HepG2 (cell line): ENCODE data around the gene JADE2. TPM values are rescaled to one million over a fixed set of nuclear protein-coding genes. Genes with fewer than 3 reads are reported as not detected.

Experiments
- ARID2 ChIP-seq: sonication (generic); formaldehyde crosslinking; IDR thresholded peaks from 2 replicates; pipeline ENCODE4 v1.8.1; 2022; ENCODE audit warnings: mild to moderate bottlenecking, missing genetic modification reagents, borderline replicate concordance
- BORCS8-MEF2B ChIP-seq: sonication (generic); formaldehyde crosslinking; IDR thresholded peaks from 2 replicates; pipeline ENCODE4 v1.8.0; 2022; ENCODE audit warnings: mild to moderate bottlenecking, missing genetic modification reagents
- ISX ChIP-seq: sonication (generic); formaldehyde crosslinking; conservative IDR thresholded peaks from 2 replicates; pipeline ENCODE4 v1.5.0; 2020; ENCODE audit warnings: missing genetic modification reagents
- MATR3 ChIP-seq: sonication (generic); formaldehyde crosslinking; IDR thresholded peaks from 2 replicates; pipeline ENCODE4 v1.4.0; 2020; ENCODE audit warnings: missing genetic modification reagents
- MXI1 ChIP-seq: IDR thresholded peaks from 3 replicates; pipeline ENCODE4 v1.6.1; 2012; ENCODE audit warnings: low read depth, low read length, inconsistent platforms, borderline replicate concordance
- PAX8 ChIP-seq: sonication (generic); formaldehyde crosslinking; IDR thresholded peaks from 2 replicates; pipeline ENCODE4 v1.8.0; 2022; ENCODE audit warnings: mild to moderate bottlenecking, missing genetic modification reagents, borderline replicate concordance
- TGIF2 ChIP-seq: IDR thresholded peaks from 2 replicates; pipeline ENCODE4 v1.6.1; 2016; ENCODE audit warnings: control low read depth, missing compliant biosample characterization
- YY1 ChIP-seq: IDR thresholded peaks from 2 replicates; pipeline ENCODE4 v1.6.1; 2011; ENCODE audit warnings: low read length, low read depth, moderate library complexity, mild to moderate bottlenecking; ENCODE audit not compliant: insufficient read depth, insufficient replicate concordance
- ZNF34 ChIP-seq: sonication (generic); formaldehyde crosslinking; IDR thresholded peaks from 2 replicates; pipeline ENCODE4 v1.4.0; 2020; ENCODE audit warnings: mild to moderate bottlenecking, missing genetic modification reagents, borderline replicate concordance
- ZNF614 ChIP-seq: IDR thresholded peaks from 2 replicates; pipeline ENCODE4 v1.6.1; 2018; ENCODE audit warnings: missing biosample characterization, missing genetic modification reagents, inconsistent platforms, borderline replicate concordance
- ZNF629 ChIP-seq: sonication (generic); formaldehyde crosslinking; conservative IDR thresholded peaks from 2 replicates; pipeline ENCODE4 v1.5.0; 2020; ENCODE audit warnings: missing genetic modification reagents
- ZNF7 ChIP-seq: IDR thresholded peaks from 2 replicates; pipeline ENCODE4 v1.6.1; 2016; ENCODE audit warnings: missing biosample characterization, missing genetic modification reagents
- ZNF75D ChIP-seq: sonication (generic); formaldehyde crosslinking; IDR thresholded peaks from 2 replicates; pipeline ENCODE4 v1.8.1; 2023; ENCODE audit warnings: missing genetic modification reagents, mild to moderate bottlenecking, borderline replicate concordance
- ZNF773 ChIP-seq: sonication (generic); formaldehyde crosslinking; IDR thresholded peaks from 2 replicates; pipeline ENCODE4 v1.4.0; 2020; ENCODE audit warnings: missing genetic modification reagents, borderline replicate concordance
- ZNF879 ChIP-seq: sonication (generic); formaldehyde crosslinking; IDR thresholded peaks from 2 replicates; pipeline ENCODE4 v1.8.1; 2023; ENCODE audit warnings: missing genetic modification reagents
- polyA plus RNA-seq, 8 experiments: library from polyadenylated mRNA; depleted of rRNA in 3 of 8; stranded (reverse) in 7 of 8; unstranded in 1 of 8; fragments of >200 nt; fragmentation: Illumina TruSeq in 4 of 8; extraction: Trizol in 4 of 8; gene quantifications; 2 replicates each; pipeline versions ENCODE4 v1.2.1 to v1.2.3, GENCODE V29; 2011 to 2016; ENCODE audit warnings: low read depth in 4 of 8, missing spikeins in 1 of 8, mixed read lengths in 1 of 8; ENCODE audit not compliant: insufficient read depth in 1 of 8
- total RNA-seq, 5 experiments: library from RNA; depleted of rRNA; stranded (reverse); fragments of >200 nt; fragmentation: Illumina TruSeq; extraction: Trizol; gene quantifications; 2 replicates each; pipeline ENCODE4 v1.2.3, GENCODE V29; 2016; ENCODE audit warnings: low read depth in 1 of 5
- TF ChIP-seq, protein P1 (sequence below): IDR thresholded peaks from 2 replicates; pipeline ENCODE4 v1.6.1; 2016; ENCODE audit warnings: missing genetic modification reagents, missing compliant biosample characterization
- TF ChIP-seq, protein P2 (sequence below): sonication (generic); formaldehyde crosslinking; IDR thresholded peaks from 2 replicates; pipeline ENCODE4 v1.4.0; 2020; ENCODE audit warnings: low read depth, mild to moderate bottlenecking, missing genetic modification reagents
- TF ChIP-seq, protein P3 (sequence below): sonication (generic); formaldehyde crosslinking; IDR thresholded peaks from 2 replicates; pipeline ENCODE4 v1.4.0; 2020; ENCODE audit warnings: mild to moderate bottlenecking, missing genetic modification reagents
- TF ChIP-seq, protein P4 (sequence below): sonication (generic); formaldehyde crosslinking; IDR thresholded peaks from 2 replicates; pipeline ENCODE4 v1.4.0; 2020; ENCODE audit warnings: missing genetic modification reagents
- TF ChIP-seq, protein P5 (sequence below), 2 experiments: sonication (generic) in 1 of 2; formaldehyde crosslinking in 1 of 2; IDR thresholded peaks; 2 replicates each; pipeline versions ENCODE4 v1.5.1 to v1.6.1; 2011 to 2020; ENCODE audit warnings: borderline replicate concordance in 1 of 2, low read depth in 1 of 2, low read length in 1 of 2, mild to moderate bottlenecking in 1 of 2, missing genetic modification reagents in 1 of 2, moderate library complexity in 1 of 2

The JADE2 gene
- total and polyA plus RNA-seq, 2 of the 13 experiments (the other 11 are each of a cell fraction or from before 2014, with no cell fraction given) = 7.5 to 15.1 TPM

DNA sequence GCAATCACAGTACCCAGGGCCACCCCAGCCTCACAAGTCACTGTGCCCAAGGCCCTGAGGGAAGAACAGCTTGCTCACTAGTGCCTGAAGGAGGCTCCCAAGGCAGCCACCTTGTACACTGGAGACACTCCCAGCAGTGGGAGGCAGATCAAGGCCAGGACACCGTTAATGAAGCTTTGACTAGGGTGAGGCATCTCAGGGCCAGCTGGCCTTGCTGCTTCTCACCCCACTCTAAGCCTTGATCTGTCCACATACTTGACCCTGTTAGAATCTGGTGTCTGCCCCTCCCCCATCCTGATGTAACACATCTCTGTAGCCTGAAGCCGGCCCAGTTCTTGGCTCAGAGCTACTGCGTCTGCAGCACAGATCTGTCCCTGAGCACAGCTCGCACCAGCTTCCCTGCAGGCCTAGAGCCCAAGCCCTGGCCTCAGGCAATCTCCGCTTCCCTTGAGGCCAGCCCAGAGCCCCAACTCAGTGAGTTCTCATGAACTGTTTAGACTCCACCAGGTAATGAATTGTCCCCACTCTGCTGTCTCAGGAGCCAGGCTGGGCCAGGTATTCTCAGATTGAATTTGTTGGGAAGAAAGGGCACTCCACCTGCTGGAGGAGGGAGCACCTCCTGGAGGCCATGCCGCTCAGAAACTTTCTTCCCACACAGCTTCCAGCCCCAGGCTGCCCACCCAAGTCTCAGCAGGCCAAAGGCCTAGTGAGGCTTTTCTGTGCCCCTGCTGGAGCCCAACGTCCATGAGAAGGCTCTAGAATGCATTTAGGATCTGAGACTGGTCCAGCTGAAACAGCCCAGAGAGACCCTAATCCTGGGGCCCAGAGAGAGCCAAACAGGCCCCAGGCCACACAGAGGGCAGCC lies 13.4 kb upstream of the JADE2 start (continued):
- TF ChIP-seq, protein P1, sequence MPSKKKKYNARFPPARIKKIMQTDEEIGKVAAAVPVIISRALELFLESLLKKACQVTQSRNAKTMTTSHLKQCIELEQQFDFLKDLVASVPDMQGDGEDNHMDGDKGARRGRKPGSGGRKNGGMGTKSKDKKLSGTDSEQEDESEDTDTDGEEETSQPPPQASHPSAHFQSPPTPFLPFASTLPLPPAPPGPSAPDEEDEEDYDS = 0 out of 2 replicates have a peak, but pooled peaks have one; percentile 16
- TF ChIP-seq PAX8 (CRISPR knock-in tag) (no peak), ZNF75D (CRISPR knock-in tag) (no peak), ZNF879 (CRISPR knock-in tag) (no peak), TGIF2 (CRISPR knock-in tag) (no peak; the same call in 1 of the 2 replicates), ZNF773 (CRISPR knock-in tag) (no peak), YY1 (no peak), ZNF34 (CRISPR knock-in tag) (no peak), MATR3 (CRISPR knock-in tag) (no peak), ISX (CRISPR knock-in tag) (no peak), ARID2 (CRISPR knock-in tag) (no peak), ZNF7 (CRISPR knock-in tag) (no peak), ZNF614 (no peak), MXI1 (no peak), ZNF629 (CRISPR knock-in tag) (no peak), BORCS8-MEF2B (CRISPR knock-in tag) (no peak; the same call in 1 of the 2 replicates)
- TF ChIP-seq, protein P2, sequence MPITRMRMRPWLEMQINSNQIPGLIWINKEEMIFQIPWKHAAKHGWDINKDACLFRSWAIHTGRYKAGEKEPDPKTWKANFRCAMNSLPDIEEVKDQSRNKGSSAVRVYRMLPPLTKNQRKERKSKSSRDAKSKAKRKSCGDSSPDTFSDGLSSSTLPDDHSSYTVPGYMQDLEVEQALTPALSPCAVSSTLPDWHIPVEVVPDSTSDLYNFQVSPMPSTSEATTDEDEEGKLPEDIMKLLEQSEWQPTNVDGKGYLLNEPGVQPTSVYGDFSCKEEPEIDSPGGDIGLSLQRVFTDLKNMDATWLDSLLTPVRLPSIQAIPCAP (CRISPR knock-in tag) = no peak
- TF ChIP-seq, protein P3, sequence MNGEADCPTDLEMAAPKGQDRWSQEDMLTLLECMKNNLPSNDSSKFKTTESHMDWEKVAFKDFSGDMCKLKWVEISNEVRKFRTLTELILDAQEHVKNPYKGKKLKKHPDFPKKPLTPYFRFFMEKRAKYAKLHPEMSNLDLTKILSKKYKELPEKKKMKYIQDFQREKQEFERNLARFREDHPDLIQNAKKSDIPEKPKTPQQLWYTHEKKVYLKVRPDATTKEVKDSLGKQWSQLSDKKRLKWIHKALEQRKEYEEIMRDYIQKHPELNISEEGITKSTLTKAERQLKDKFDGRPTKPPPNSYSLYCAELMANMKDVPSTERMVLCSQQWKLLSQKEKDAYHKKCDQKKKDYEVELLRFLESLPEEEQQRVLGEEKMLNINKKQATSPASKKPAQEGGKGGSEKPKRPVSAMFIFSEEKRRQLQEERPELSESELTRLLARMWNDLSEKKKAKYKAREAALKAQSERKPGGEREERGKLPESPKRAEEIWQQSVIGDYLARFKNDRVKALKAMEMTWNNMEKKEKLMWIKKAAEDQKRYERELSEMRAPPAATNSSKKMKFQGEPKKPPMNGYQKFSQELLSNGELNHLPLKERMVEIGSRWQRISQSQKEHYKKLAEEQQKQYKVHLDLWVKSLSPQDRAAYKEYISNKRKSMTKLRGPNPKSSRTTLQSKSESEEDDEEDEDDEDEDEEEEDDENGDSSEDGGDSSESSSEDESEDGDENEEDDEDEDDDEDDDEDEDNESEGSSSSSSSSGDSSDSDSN (CRISPR knock-in tag) = peak; percentile 77
- TF ChIP-seq, protein P4, sequence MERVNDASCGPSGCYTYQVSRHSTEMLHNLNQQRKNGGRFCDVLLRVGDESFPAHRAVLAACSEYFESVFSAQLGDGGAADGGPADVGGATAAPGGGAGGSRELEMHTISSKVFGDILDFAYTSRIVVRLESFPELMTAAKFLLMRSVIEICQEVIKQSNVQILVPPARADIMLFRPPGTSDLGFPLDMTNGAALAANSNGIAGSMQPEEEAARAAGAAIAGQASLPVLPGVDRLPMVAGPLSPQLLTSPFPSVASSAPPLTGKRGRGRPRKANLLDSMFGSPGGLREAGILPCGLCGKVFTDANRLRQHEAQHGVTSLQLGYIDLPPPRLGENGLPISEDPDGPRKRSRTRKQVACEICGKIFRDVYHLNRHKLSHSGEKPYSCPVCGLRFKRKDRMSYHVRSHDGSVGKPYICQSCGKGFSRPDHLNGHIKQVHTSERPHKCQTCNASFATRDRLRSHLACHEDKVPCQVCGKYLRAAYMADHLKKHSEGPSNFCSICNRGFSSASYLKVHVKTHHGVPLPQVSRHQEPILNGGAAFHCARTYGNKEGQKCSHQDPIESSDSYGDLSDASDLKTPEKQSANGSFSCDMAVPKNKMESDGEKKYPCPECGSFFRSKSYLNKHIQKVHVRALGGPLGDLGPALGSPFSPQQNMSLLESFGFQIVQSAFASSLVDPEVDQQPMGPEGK = peak; percentile 69
- TF ChIP-seq, protein P5, sequence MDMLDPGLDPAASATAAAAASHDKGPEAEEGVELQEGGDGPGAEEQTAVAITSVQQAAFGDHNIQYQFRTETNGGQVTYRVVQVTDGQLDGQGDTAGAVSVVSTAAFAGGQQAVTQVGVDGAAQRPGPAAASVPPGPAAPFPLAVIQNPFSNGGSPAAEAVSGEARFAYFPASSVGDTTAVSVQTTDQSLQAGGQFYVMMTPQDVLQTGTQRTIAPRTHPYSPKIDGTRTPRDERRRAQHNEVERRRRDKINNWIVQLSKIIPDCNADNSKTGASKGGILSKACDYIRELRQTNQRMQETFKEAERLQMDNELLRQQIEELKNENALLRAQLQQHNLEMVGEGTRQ (IDR thresholded peaks at IDR 0.05; ENCODE audit: low read depth, low read length) = no peak
- TF ChIP-seq, protein P5 (CRISPR knock-in tag; IDR thresholded peaks at IDR 0.05; ENCODE audit: borderline replicate concordance) = no peak
